NCI-H524 (cell line): ENCODE measurements around the gene HS3ST2.

Experiments used
- DNase-seq, 2 experiments: peaks; one replicate each; lab custom pipeline; 2025; lab: John Stamatoyannopoulos, UW

HS3ST2 gene

GRCh38 chr16:22813948-22814710 is at the start of gene HS3ST2:
Gene HS3ST2 (plus strand): TSS chr16:22814162. CDS start chr16:22814611, 449 bp downstream.
- DNase-seq = peak in 1 of 2 experiments; percentile 35

GRCh38 chr16:22764662-22765327 is 49.2 kb upstream of the HS3ST2 start:
- peak in 1 of 2 experiments; percentile 55 for DNase-seq

GRCh38 chr16:22765479-22765878 is 48.5 kb upstream of the HS3ST2 start:
- DNase-seq = no peak

GRCh38 chr16:22770866-22771265 is 43.1 kb upstream of the HS3ST2 start:
- no peak for DNase-seq

- no peak for DNase-seq
These were observed 42.4 kb upstream of the HS3ST2 start for GRCh38 chr16:22771551-22771950.

GRCh38 chr16:22775220-22775922 is 38.6 kb upstream of the HS3ST2 start:
- no peak for DNase-seq

- DNase-seq = no peak
These were observed 32.5 kb upstream of the HS3ST2 start for GRCh38 chr16:22781480-22781879.

GRCh38 chr16:22782314-22782713 is 31.6 kb upstream of the HS3ST2 start:
- DNase-seq = no peak

GRCh38 chr16:22784690-22785214 is 29.2 kb upstream of the HS3ST2 start:
- no peak for DNase-seq

- no peak for DNase-seq
These were observed 28.4 kb upstream of the HS3ST2 start for GRCh38 chr16:22785552-22785951.

GRCh38 chr16:22786284-22786683 is 27.7 kb upstream of the HS3ST2 start:
- no peak for DNase-seq

GRCh38 chr16:22786691-22787090 is 27.3 kb upstream of the HS3ST2 start:
- no peak for DNase-seq

- no peak for DNase-seq
These were observed 26.3 kb upstream of the HS3ST2 start for GRCh38 chr16:22787466-22788192.

- no peak for DNase-seq
These were observed 25.8 kb upstream of the HS3ST2 start for GRCh38 chr16:22788193-22788530.

GRCh38 chr16:22789281-22789945 is 24.5 kb upstream of the HS3ST2 start:
- no peak for DNase-seq

- DNase-seq = no peak
These were observed 16.4 kb upstream of the HS3ST2 start for GRCh38 chr16:22797551-22797950.

- DNase-seq = no peak
These were observed 14.8 kb upstream of the HS3ST2 start for GRCh38 chr16:22799113-22799512.

- no peak for DNase-seq
These were observed 9.1 kb upstream of the HS3ST2 start for GRCh38 chr16:22804893-22805292.

GRCh38 chr16:22805326-22805725 is 8.6 kb upstream of the HS3ST2 start:
- no peak for DNase-seq

- DNase-seq = no peak
These were observed 7.2 kb upstream of the HS3ST2 start for GRCh38 chr16:22806811-22807210.

GRCh38 chr16:22810226-22810625 is 3.7 kb upstream of the HS3ST2 start:
- DNase-seq = no peak
